ENCODE data around the gene ATF7.

Gene ATF7

GRCh38 chr12:53486736-53487487 is 139.3 kb downstream of the ATF7 start:
- no peak for TF ChIP-seq CTCF (IDR thresholded peaks at IDR 0.05; ENCODE audit: low read depth, low read length)
- no peak overlapping the region for H3K4me3 ChIP-seq (replicated peaks in 1 of 2; ENCODE audit: low read depth in 2 of 2, low read length in 2 of 2)
- no peak for DNase-seq (ENCODE audit: low read depth in 2 of 2)

- H3K4me3 ChIP-seq (replicated peaks in 1 of 2; ENCODE audit: low read depth in 2 of 2, low read length in 2 of 2): no peak overlapping the region
- DNase-seq (ENCODE audit: low read depth in 2 of 2): no peak
These were observed 140.0 kb downstream of the ATF7 start for GRCh38 chr12:53485955-53486735.

DNA sequence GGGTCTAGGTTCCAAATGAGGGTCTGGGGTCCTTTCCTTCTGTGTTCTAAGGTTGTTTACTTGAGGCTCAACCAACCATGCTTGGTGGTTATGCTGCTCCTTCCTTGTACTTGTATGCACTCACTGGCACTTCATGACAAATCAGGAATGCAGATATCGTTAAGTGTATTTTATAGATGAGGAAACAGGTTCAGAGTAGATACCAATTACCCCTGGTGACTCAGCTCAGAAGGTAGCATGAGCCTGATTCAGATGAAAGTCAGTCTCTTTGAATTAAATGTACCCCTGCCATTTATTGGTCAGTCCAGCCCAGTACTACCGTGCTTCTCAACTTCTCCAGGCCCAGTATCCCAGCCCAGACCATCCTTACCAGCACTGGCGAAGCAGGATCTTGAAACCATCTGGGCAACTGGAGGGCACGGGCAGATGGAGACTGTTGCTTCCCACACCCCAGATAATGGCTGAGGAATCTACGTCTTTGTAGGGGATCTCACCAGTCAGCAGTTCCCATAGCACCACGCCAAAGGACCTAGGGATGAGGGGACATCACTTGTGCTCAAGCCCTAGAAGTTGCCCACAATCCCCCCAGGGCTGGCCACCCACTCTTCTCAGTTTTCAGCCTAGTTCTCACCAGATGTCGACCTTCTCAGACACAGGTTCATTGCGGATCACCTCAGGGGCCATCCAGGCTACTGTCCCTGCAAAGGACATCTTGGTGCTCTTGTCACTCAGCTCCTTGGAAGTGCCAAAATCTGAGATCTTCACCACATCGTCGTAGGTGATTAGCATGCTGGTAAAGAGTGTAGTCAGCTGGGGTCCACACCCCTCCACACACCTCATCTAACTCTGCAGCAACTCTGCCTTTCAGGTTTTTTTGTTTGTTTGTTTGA is 141.3 kb downstream of the ATF7 start:
- no peak for TF ChIP-seq CTCF (IDR thresholded peaks at IDR 0.05; ENCODE audit: low read depth, low read length)
- DNase-seq (ENCODE audit: low read depth in 2 of 2): no peak
- H3K4me3 ChIP-seq (replicated peaks in 1 of 2; ENCODE audit: low read depth in 2 of 2, low read length in 2 of 2): no peak overlapping the region

More at GRCh38 chr12:53485955-53486735, 140.0 kb downstream of the ATF7 start:
- TF ChIP-seq CTCF (IDR thresholded peaks at IDR 0.05; ENCODE audit: low read depth, low read length): no peak

GRCh38 chr12:53483979-53484377 is 142.2 kb downstream of the ATF7 start:
- TF ChIP-seq CTCF (IDR thresholded peaks at IDR 0.05; ENCODE audit: low read depth, low read length): no peak
- no peak overlapping the region for H3K4me3 ChIP-seq (replicated peaks in 1 of 2; ENCODE audit: low read depth in 2 of 2, low read length in 2 of 2)
- DNase-seq (ENCODE audit: low read depth in 2 of 2): no peak

GRCh38 chr12:53483225-53483978 is 142.8 kb downstream of the ATF7 start:
- no peak overlapping the region for H3K4me3 ChIP-seq (replicated peaks in 1 of 2; ENCODE audit: low read depth in 2 of 2, low read length in 2 of 2)
- DNase-seq (ENCODE audit: low read depth in 2 of 2): no peak
- no peak for TF ChIP-seq CTCF (IDR thresholded peaks at IDR 0.05; ENCODE audit: low read depth, low read length)

GRCh38 chr12:53482626-53483168 is 143.5 kb downstream of the ATF7 start:
- DNase-seq (ENCODE audit: low read depth in 2 of 2): no peak
- TF ChIP-seq CTCF (IDR thresholded peaks at IDR 0.05; ENCODE audit: low read depth, low read length): no peak
- no peak overlapping the region for H3K4me3 ChIP-seq (replicated peaks in 1 of 2; ENCODE audit: low read depth in 2 of 2, low read length in 2 of 2)

Measured in cardiac fibroblast (primary cell).